Uterus (tissue), 4 donors: Measurements from ENCODE around the gene POU3F3. TPM values are rescaled to one million over a fixed set of nuclear protein-coding genes. Genes with fewer than 3 reads are reported as not detected.

ENCODE experiments used
- DNase-seq, 2 donors: peaks; one replicate each; pipeline ENCODE4 v3.0.0-alpha.2; 2019 to 2020
- H3K27ac ChIP-seq, 2 donors: fragments of 200-600 bp; sonication (generic); 1 replicate in 1 of 2; 2 replicates in 1 of 2; pipeline ENCODE4 v1.5.1; 2016 to 2018
- H3K27me3 ChIP-seq, 2 donors: fragments of 200-600 bp; sonication (generic); one replicate each; pipeline ENCODE4 v1.5.1; 2018 to 2019; ENCODE audit warnings: control low read depth in 1 of 2
- H3K36me3 ChIP-seq, 2 donors: fragments of 200-600 bp; sonication (generic); one replicate each; pipeline ENCODE4 v1.5.1; 2019; ENCODE audit warnings: control low read depth in 1 of 2
- H3K4me1 ChIP-seq, 2 donors: fragments of 200-600 bp; sonication (generic); one replicate each; pipeline ENCODE4 v1.5.1; 2018 to 2019; ENCODE audit warnings: control low read depth in 1 of 2
- H3K4me3 ChIP-seq, 2 donors: fragments of 200-600 bp; sonication (generic); 1 replicate in 1 of 2; 2 replicates in 1 of 2; pipeline ENCODE4 v1.5.1; 2018 to 2019; ENCODE audit warnings: mild to moderate bottlenecking in 1 of 2
- H3K9me3 ChIP-seq, 2 donors: fragments of 200-600 bp; sonication (generic); one replicate each; pipeline ENCODE4 v1.5.1; 2019; ENCODE audit warnings: control low read depth in 1 of 2
- CTCF ChIP-seq, 4 experiments: fragments of 200-600 bp in 2 of 4; fragments of 450-650 bp in 2 of 4; sonication (generic) in 2 of 4; IDR thresholded peaks; one replicate each; pipeline ENCODE4 v1.5.1; 2016 to 2019; ENCODE audit warnings: antibody characterized with exemption in 4 of 4, mild to moderate bottlenecking in 2 of 4, moderate library complexity in 1 of 4
- POLR2A ChIP-seq, 2 donors: fragments of 450-650 bp; IDR thresholded peaks; one replicate each; pipeline ENCODE4 v1.6.1; 2016; ENCODE audit warnings: antibody characterized with exemption in 2 of 2, mild to moderate bottlenecking in 1 of 2, moderate library complexity in 1 of 2
- intact Hi-C: fragments of 100-400 bp; cut with DNase I; formaldehyde crosslinking; loops from one replicate; pipeline ENCODE4 v1.15.1; 2023; ENCODE audit warnings: low total_unique reads
- total RNA-seq, 4 donors: library from RNA; depleted of rRNA in 3 of 4; stranded (reverse); fragments of >200 nt in 3 of 4; gene quantifications; one replicate each; pipeline versions ENCODE4 v1.1.0 to v1.2.4, GENCODE V29; 2014 to 2023
- donor health status: DM: yes; HTN: yes; CAD: no.

The POU3F3 gene
- total RNA-seq, 4 donors from 2014 or later = 0.18 TPM; not detected in 3

GRCh38 chr2:104856086-104856972 lies 2.4 kb downstream of the POU3F3 start:
- DNase-seq = no peak
- TF ChIP-seq CTCF (IDR thresholded peaks at IDR 0.05) = no peak
- TF ChIP-seq POLR2A (IDR thresholded peaks at IDR 0.05) = no peak
- Histone ChIP-seq H3K4me3 (no peak overlapping the region), H3K27me3 (peaks cover 16 to 76% of the 10 kb centered on the region in 2 donors), H3K4me1 (peaks cover 0 to 12% of the 10 kb centered on the region in 2 donors), H3K36me3 (no peaks in the 10 kb centered on the region), H3K9me3 (no peaks in the 10 kb centered on the region), H3K27ac (no peak overlapping the region)
- intact Hi-C loops = no loop called here

DNA sequence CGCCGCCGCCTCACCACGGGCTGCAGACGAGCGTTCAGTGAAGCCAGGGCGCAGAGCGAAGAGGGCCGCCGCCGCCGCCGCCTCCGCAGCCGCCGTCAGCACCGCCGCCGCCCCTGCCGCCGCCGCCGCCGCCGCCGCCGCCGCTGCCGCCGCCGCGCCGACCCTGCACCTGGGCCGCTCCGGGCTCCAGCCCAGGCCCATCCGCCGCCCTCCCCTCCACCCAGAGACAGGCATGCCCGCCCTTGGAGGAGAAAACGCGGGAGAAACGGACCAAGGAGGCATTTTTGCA lies 3.0 kb downstream of the POU3F3 start:
- no peak for TF ChIP-seq CTCF (IDR thresholded peaks at IDR 0.05)
- no peak for TF ChIP-seq POLR2A (IDR thresholded peaks at IDR 0.05)
- H3K36me3 ChIP-seq = no peaks in the 10 kb centered on the region
- no peaks in the 10 kb centered on the region for H3K9me3 ChIP-seq
- no peak overlapping the region for H3K4me3 ChIP-seq
- DNase-seq = no peak
- H3K27me3 ChIP-seq = peaks cover 16 to 76% of the 10 kb centered on the region in 2 donors
- intact Hi-C loops = no loop called here
- peaks cover 0 to 12% of the 10 kb centered on the region in 2 donors for H3K4me1 ChIP-seq
- H3K27ac ChIP-seq = no peak overlapping the region

DNA sequence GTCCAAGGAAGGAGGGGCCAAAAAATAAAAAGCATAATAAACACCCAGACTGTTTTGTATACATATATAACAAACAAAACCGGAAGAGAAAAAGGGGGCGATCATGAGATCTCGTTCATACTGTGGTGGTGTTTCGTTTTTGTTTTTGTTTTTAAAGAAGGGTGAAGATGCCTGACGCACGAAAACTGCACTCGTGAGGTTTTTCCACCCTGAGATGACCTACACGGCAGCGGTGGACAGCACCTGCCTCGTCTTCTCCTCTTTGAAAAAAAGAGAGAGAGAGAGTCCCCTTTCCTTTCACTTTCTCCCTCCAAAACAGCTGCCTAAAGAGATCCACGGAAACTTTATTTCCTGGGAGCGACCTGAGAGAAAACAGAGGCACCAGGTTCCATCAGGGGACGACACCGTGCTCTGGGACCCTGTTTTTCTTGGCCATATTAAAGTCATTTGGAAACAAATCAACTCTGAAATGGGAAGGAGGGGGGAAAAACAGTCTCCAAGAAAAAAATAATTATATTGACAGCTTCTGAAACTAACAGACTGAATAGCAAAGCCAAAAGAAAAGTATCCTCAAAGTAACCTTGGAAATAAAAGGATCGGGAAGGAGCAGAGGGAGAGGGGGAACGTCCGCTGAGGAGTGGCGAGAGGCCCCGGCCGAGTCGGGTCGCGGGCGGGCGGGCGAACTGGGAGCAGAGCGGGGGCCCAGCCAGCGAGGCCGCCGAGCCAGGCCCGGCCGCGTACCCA lies 3.5 kb downstream of the POU3F3 start:
- no peak for TF ChIP-seq CTCF (IDR thresholded peaks at IDR 0.05)
- no peak for TF ChIP-seq POLR2A (IDR thresholded peaks at IDR 0.05)
- Histone ChIP-seq H3K36me3 (no peaks in the 10 kb centered on the region), H3K4me3 (no peak overlapping the region), H3K4me1 (peaks cover 0 to 7% of the 10 kb centered on the region in 2 donors), H3K27ac (no peak overlapping the region), H3K9me3 (no peaks in the 10 kb centered on the region), H3K27me3 (peaks cover 16 to 75% of the 10 kb centered on the region in 2 donors)
- DNase-seq = no peak
- intact Hi-C loops = no loop called here

DNA sequence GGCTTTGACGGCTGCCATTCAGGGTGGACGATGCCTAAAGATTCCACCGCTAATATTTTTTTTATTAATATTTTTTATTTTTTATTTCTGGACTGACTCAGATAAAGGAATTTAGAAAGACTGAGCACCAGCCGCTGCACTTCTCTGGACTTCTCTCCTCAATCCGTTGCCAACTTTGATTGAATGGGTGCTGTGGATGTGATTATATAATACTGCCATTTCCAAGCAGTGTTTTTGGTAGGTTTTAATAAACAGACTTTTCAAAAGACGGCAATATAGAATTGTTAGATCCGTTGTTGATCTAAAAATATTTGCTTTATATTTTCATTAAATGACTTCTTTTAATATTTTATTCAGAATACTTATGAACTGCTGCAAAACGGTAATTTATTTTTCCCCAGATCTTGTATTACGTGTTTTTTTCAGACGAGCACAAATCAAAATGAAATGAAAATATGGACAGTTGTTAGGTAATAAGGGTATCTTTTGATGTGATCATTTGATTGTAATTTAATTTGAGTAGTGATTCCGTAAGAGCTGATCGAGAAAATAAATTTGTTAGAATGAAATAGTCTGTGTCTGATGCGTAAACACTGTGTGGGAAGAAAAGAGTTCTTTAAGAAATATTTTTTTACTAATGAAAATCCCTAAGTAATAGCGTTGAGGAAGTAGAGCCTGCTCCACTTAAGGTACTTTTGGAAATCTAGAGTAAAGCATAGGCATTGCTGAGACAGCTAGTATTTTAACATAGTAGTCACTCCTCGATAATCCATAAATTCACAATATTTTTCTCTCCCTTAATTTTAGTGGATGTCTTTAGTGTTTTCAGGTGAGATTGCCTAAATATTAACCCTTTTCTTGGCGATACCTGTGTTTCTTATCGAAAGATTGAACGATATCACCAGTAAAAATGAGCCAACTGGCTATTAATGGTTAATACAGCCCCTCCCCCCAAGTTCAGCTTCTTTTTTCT lies 4.4 kb downstream of the POU3F3 start:
- H3K4me3 ChIP-seq = no peak overlapping the region
- H3K4me1 ChIP-seq = peaks cover 0 to 5% of the 10 kb centered on the region in 2 donors
- intact Hi-C loops = no loop called here
- DNase-seq = no peak
- TF ChIP-seq POLR2A (IDR thresholded peaks at IDR 0.05) (no peak), CTCF (IDR thresholded peaks at IDR 0.05) (no peak)
- H3K9me3 ChIP-seq = no peaks in the 10 kb centered on the region
- peaks cover 11 to 74% of the 10 kb centered on the region in 2 donors for H3K27me3 ChIP-seq
- no peaks in the 10 kb centered on the region for H3K36me3 ChIP-seq
- no peak overlapping the region for H3K27ac ChIP-seq
